GM18519 (cell line): ENCODE measurements around the gene NCKAP5.

ENCODE experiments used
- ATAC-seq: cut with Tn5 transposase; IDR thresholded peaks from one replicate; pipeline ENCODE4 v1.9.1; 2021; ENCODE audit warnings: mild to moderate bottlenecking, moderate library complexity; ENCODE audit not compliant: unreplicated experiment, low FRiP score

The NCKAP5 gene

DNA sequence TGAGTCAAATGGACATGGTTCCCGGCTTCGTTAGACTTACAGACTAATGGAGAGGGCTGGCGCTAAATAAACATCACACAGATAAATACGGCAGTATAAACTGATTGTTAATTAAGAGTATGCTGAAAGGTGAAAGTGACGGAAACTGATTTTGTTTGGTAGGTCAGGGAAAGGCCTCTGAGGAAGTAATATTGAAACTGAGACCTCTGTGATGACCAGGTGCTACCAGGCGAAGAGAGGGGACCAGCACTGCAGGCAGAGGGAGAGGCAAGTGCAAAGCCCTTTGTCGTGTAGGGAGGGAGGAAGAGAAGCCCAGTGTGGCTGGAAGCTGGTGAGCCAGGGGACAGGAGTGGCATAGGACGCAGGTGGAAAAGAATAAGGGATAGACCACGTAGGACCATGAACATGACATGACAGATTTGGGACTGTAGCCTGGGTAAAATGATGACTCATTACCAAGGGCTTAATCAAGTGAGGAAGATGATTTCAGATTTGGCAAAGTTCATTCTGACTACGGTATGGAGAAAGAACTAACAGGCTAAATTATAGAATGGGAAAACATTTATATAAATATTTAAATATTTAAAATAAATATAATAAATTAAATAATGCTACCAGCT lies 433.1 kb downstream of the NCKAP5 start:
- no peak for ATAC-seq

- no peak for ATAC-seq
These were observed 437.6 kb downstream of the NCKAP5 start for GRCh38 chr2:133130548-133131246.

- ATAC-seq = no peak
These were observed 443.8 kb downstream of the NCKAP5 start for GRCh38 chr2:133124446-133124845.

- no peak for ATAC-seq
These were observed 444.4 kb downstream of the NCKAP5 start for GRCh38 chr2:133123904-133124303.

DNA sequence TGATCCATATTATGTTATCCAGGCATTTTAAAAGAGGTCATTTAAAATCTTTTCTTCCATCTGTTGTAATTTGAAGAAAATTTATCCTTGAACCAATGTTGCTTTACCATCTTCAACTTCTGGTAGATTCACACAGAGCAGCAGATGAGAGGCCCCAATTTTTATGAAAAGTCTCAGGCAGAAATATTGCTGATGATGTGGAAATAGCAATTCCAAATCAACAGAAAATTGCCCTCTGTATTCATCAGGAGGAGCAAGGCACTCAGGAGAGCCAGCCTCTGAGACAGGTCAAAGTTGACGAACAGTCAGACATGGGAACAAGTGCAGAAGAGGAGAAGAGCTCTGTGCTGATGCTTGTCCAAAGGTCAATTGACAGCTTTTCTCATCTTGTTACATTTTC lies 444.9 kb downstream of the NCKAP5 start:
- ATAC-seq = no peak

DNA sequence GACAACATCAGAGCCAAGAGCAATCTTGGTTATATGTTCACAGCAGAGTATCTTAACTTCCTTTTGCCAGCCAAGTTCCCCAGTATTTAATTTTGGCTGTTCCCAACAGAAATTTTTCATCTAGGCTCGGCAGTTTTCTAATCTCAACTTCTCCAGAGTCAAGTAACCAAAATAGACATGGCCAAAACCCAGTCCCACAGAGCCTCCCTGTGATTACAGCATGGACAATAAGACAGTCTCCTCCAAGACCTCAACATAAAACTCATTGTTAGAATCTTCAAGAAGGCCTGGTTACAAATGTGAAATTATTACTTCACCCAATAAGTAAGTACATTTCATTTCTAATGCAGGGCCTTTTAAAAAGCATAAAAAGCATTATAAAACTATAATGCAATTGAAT lies 445.7 kb downstream of the NCKAP5 start:
- ATAC-seq = no peak

GRCh38 chr2:133120310-133120709 lies 448.0 kb downstream of the NCKAP5 start:
- ATAC-seq = no peak

GRCh38 chr2:133110201-133110600 lies 458.1 kb downstream of the NCKAP5 start:
- ATAC-seq = no peak

DNA sequence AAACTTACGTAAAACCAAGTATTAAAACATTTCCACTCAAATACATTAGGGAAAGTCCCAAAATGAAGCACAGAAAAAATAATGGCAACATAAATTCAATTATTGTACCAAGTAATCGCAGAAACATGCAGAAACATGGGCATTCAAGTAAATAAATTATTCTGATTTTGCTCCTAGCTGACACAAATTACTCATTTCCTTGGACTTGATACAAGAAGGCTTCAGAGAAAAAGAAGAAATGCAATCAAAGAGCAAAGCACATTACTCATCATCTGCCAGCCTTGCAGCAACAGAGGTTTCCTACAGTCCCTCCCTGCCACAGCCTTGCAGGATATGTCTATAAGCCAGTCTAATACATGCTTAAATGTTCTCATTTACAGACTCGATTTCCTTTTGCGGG lies 458.5 kb downstream of the NCKAP5 start:
- no peak for ATAC-seq

- no peak for ATAC-seq
These were observed 461.0 kb downstream of the NCKAP5 start for GRCh38 chr2:133107058-133107815.

DNA sequence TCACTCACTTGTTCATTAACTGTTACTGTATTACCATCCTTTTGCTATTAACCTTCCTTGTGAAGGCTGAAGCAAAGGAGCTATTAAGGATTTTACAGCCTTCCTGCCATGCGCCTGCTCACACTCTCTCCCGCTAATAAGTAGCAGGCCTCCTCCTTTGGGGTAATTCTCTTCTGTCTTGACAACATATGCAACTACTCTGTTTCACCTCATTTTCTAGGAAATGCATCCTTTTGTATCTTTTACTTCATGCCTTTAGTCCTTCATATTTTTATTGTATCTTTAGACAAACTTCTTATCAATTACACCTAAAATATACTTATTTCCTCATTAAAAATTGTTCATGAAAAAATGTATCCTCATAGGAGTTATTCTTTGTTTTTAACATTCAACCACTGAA lies 463.4 kb downstream of the NCKAP5 start:
- ATAC-seq = no peak

DNA sequence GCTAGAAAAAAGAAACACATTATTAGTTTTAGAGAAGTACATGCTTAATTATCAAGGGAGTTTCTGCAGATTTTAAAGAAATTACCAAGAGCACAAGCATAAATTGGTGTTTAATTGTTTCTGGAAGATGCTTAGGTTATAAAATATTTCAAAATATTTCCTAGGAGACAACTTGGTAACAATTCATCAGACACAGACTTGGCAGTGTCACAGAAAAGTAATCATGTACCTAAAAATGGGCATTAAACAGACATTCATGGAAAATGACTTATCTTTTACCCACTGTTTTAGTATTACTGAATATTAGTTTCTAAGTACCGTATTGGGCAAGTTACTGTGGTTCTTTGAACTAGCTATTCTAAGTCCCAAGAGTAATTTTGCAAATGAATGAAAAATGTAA lies 469.5 kb downstream of the NCKAP5 start:
- no peak for ATAC-seq

- no peak for ATAC-seq
These were observed 470.6 kb downstream of the NCKAP5 start for GRCh38 chr2:133097666-133098065.

DNA sequence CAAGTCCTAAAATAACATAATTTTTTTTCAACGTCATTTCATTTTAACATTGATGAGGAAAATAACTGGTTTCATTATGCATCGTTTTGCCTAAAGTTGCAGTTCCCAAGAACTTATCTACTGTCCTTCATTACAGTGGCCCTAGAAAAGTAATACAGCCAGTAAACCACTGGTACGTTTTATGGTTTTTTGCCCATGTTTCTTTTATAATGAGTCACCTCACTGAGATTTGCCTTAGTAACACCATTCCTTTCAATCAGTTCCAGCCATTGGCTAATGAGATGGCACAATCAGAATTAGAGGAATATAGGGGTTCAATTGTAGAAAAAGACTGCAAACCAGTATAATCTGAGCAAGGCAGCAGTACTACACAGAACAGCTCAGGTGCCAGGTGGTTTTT lies 475.7 kb downstream of the NCKAP5 start:
- no peak for ATAC-seq

- no peak for ATAC-seq
These were observed 477.9 kb downstream of the NCKAP5 start for GRCh38 chr2:133090358-133090757.

DNA sequence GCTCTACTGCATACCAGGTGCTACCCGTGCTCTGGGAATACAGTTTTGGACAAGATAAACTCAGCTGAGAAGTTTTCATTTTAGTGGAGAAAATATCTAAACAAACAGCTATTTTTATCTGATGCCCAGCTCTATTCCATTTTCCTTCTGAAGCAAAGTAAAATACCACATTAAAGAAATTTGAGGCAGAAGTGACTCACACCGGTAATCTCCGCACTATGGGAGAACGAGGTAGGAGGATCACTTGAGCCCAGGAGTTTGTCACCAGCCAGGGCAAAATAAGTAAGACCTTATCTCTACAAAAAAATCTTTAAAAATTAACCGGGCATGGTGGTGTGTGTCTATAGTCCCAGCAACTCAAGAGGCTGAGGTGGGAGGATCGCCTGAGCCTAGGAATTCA lies 482.1 kb downstream of the NCKAP5 start:
- no peak for ATAC-seq

DNA sequence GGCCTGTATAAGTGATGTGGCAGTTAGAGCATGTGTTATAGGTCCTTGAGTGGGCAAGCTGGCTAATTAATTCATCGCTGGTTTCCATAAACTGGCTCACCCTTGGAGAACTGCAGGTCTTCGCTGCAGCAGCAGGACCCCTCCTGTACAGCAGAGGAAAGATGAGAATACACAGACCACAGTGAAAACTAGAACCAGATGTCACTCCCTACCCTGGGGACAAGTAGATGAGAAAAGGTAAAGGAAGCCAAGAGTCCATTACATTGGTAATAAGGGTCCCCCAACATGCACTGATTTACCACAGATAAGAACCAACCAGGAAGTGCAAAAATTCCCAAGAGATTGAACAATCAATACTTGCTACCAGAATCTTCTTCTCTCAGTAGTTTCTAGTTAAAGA lies 482.6 kb downstream of the NCKAP5 start:
- ATAC-seq = no peak

GRCh38 chr2:133082034-133082433 lies 486.2 kb downstream of the NCKAP5 start:
- no peak for ATAC-seq

DNA sequence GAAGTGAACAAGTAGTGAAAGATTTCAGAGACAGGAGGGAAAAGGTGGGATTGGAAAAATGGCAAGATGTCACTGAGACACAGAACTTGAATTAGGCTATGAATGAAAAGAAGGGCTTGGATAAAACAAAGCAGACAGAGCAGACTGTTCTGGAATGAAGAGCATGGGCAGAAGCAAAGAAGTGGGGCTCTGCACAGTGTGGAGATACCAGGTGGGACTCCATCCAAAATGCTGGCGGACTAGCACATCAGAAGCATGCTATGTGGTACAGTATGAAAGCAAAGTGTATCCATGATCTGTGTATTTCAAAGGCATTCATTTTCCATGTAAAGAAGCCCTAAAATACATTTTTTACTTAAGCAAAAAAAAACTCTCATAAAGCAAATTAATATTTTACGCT lies 487.4 kb downstream of the NCKAP5 start:
- ATAC-seq = no peak

GRCh38 chr2:133078667-133079411 lies 489.4 kb downstream of the NCKAP5 start:
- ATAC-seq = no peak

DNA sequence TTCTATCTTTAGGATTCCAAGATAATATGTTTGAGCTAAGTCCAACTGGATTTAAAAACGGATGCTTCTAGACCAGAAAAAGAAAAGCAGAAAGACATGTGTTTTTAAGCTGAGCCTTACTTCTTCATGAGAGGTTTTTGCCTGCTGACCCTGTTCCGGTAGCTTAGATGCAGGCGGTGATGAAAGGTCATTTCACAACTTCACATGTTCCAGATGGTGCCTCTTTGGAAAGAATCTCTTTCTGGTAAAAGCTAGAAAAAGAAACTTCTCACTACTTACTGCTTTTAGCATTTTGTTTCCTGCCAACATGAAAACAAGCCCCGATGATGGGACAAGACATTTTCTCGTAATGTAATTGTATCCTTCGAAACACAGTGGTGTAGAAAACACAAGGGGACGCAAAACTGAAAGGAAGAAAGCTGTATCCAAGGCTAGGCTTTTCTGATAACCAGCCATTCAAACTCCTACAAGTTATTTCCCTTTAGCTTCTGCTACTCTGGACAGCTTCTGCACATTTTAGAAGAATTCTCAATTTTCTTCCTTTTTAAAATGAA lies 490.9 kb downstream of the NCKAP5 start:
- no peak for ATAC-seq
